Measurements from ENCODE around the gene SLC12A3. TPM values are rescaled to one million over a fixed set of nuclear protein-coding genes. Genes with fewer than 3 reads are reported as not detected.

The SLC12A3 gene
- total RNA-seq, 6 experiments from 2014 or later, result not detected

GRCh38 chr16:56895813-56896212 is 30.8 kb downstream of the SLC12A3 start:
- no peak overlapping the region for H3K4me3 Mint-ChIP-seq
- no peak for TF ChIP-seq CTCF (IDR thresholded peaks at IDR 0.05)
- H3K27me3 Mint-ChIP-seq (ENCODE audit: insufficient read depth), result peaks cover 33% of the 10 kb centered on the region
- no peaks in the 10 kb centered on the region for H3K36me3 Mint-ChIP-seq (ENCODE audit: low read depth)
- DNase-seq, result no peak
- H3K27ac Mint-ChIP-seq, result no peak overlapping the region
- no peaks in the 10 kb centered on the region for H3K4me1 Mint-ChIP-seq (ENCODE audit: low read depth)
- no peaks in the 10 kb centered on the region for H3K9me3 Mint-ChIP-seq

- no peak for DNase-seq
- no peak for TF ChIP-seq CTCF (IDR thresholded peaks at IDR 0.05)
- H3K36me3 Mint-ChIP-seq (ENCODE audit: low read depth), result no peaks in the 10 kb centered on the region
Observed at GRCh38 chr16:56896244-56896643, 31.2 kb downstream of the SLC12A3 start.

GRCh38 chr16:56897026-56897799 is 32.2 kb downstream of the SLC12A3 start:
- Mint-ChIP-seq H3K36me3 (ENCODE audit: low read depth) (no peaks in the 10 kb centered on the region), H3K27ac (no peak overlapping the region), H3K9me3 (no peaks in the 10 kb centered on the region), H3K27me3 (ENCODE audit: insufficient read depth) (peaks cover 24% of the 10 kb centered on the region), H3K4me1 (ENCODE audit: low read depth) (no peaks in the 10 kb centered on the region), H3K4me3 (no peak overlapping the region)
- TF ChIP-seq CTCF (IDR thresholded peaks at IDR 0.05), result no peak
- no peak for DNase-seq

More at GRCh38 chr16:56896244-56896643, 31.2 kb downstream of the SLC12A3 start:
- H3K4me3 Mint-ChIP-seq, result no peak overlapping the region
- H3K9me3 Mint-ChIP-seq, result no peaks in the 10 kb centered on the region
- no peaks in the 10 kb centered on the region for H3K4me1 Mint-ChIP-seq (ENCODE audit: low read depth)
- H3K27ac Mint-ChIP-seq, result no peak overlapping the region
- H3K27me3 Mint-ChIP-seq (ENCODE audit: insufficient read depth), result peaks cover 28% of the 10 kb centered on the region

DNA sequence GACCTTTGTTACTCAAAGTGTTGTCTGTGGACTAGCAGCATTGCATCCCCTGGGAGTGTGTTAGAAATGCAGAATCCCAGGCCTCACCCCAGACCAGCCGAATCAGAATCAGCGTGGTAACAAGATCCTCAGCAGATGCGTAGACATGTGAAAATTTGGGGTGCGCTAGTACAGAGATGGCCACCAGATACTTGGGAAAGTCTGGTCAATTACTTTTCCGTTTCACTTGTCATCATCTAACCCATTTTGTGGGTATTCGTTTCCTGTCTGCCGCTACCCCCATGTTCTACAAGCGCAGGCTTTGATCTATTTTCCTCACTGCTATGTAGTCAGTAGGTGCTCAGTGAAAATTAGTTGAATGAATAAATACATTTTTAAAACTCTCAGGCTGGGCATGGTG is 33.8 kb downstream of the SLC12A3 start:
- no peak for TF ChIP-seq CTCF (IDR thresholded peaks at IDR 0.05)
- Mint-ChIP-seq H3K27ac (no peak overlapping the region), H3K36me3 (ENCODE audit: low read depth) (no peaks in the 10 kb centered on the region), H3K4me3 (no peak overlapping the region), H3K27me3 (ENCODE audit: insufficient read depth) (peaks cover 23% of the 10 kb centered on the region), H3K9me3 (no peaks in the 10 kb centered on the region), H3K4me1 (ENCODE audit: low read depth) (no peaks in the 10 kb centered on the region)
- DNase-seq, result no peak

DNA sequence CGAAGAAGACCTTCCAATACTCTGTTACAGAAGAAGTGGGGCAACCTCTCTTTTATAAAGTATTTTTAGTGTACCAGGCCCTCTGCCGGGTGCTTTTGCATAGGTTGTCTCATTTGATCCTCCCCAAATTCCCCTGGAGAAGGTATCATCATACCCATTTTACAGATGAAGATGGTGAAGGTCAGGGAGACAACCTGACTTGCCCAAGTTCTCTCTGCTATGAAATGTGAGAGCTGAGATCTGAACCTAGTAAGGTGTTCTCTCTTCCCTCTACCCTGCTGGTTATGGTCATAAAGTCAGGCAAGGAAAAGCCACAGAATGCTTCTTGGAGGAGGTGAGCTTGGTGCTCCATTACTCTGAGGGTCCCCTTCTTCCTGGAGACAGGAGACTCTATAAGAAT is 38.9 kb downstream of the SLC12A3 start:
- no peaks in the 10 kb centered on the region for H3K36me3 Mint-ChIP-seq (ENCODE audit: low read depth)
- peaks cover 2% of the 10 kb centered on the region for H3K4me1 Mint-ChIP-seq (ENCODE audit: low read depth)
- peaks cover 19% of the 10 kb centered on the region for H3K27me3 Mint-ChIP-seq (ENCODE audit: insufficient read depth)
- H3K27ac Mint-ChIP-seq, result no peak overlapping the region
- no peak overlapping the region for H3K4me3 Mint-ChIP-seq
- DNase-seq, result no peak
- no peak for TF ChIP-seq CTCF (IDR thresholded peaks at IDR 0.05)
- no peaks in the 10 kb centered on the region for H3K9me3 Mint-ChIP-seq
